Stimulated activated CD4-positive, alpha-beta T cell treated with anti-CD3 and anti-CD28 coated beads, Interleukin-15, amount 100 ng/mL, for 1 hour (primary cell): ENCODE results near the gene ADM5.

Source experiments
- DNase-seq, 2 donors: peaks; one replicate each; pipeline ENCODE4 v3.0.0-alpha.2; 2020; ENCODE audit warnings: low read depth in 1 of 2, low spot score in 1 of 2

ADM5 gene

GRCh38 chr19:49689133-49690078 is at the start of gene ADM5:
TSS of gene ADM5 (plus strand) at chr19:49689594. CDS start at chr19:49689838, 244 bp downstream.
- DNase-seq: no peak

DNA sequence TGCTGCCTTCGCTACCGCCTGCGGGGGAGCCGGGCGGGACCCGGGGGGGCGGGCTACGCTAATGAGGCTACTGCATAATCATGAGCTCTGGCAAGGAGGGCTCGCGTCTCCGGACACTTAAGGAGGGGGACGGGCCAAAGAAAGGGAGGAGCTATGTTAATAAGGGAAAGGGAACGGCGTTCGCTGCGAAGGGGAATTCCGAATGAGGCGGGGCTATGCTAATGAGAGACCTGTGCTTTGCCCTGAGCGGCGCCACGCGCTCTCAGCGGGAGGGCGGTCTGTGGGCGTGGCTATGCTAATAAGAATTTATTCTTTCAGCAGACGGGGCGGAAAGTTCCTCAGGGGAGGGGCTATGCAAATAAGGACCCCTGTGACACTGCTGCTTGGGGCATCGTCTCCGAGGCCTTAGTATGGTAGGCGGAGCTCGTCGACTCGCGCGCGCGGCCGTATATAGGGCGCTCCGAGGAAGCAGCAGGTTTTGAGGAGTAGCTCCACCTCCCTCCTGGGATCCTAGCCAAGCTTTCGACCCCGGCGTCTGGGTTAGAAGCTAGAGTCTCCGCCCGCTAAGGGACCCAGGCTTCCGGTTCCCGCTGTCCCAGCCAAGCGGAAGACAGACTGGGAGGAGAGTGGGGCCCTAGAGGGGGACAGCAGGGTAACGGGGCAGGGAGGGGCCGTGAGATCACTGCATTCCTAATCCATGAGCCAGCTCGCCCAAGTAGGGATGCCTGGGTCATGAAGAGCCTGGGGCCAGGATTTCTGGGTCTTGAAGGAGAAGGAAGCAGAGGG is 49.1 kb upstream of the ADM5 start, which contains the start of gene RRAS:
Gene RRAS, minus strand, starts transcription at position 31 of the 786 bp plus-strand sequence. CDS start 45 bp downstream, outside the sequence.
- peak; percentile 97 to 98 for DNase-seq

DNA sequence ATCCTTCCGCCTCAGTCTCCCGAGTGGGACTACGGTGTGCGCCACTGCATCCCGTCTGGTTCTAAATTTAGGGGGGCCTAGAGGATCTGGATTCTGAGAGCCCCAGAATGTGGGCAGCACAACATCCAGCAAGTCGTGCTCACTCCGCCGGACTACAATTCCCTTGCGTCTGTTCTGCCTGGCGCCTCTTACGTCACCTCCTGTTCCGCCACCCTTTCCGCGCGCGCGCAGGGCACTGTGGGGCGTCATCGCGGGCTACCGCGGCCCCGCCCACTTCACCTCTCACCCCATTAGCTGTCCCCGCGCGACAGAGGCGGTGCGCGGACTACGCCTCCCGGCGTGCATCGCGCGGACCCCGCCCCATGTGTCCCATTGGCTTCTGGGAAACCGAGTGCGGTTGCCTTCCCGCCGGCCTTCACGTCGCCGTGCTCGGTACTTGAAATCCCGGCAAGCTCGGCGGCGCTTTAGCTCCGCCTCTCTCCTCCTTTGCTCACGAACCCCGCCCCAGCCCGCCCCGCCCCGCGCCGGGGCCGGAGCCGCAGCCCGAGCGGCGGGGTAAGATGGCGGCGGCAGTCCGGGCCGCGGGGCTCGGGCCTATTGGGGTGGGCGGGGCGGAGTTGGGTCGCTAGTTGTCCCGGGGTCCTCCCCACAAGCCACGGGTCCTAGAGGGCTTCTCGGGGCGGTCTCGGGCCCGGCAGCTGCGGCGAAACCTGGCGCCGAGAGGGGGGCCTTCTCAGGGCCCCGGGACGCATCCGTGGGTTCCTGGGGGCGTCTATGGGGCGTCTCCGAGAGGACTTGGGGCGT is 47.5 kb upstream of the ADM5 start, which contains the start of gene SCAF1:
Gene SCAF1, plus strand, starts transcription at position 522 of the 804 bp plus-strand sequence. CDS start 2,818 bp downstream, outside the sequence.
- DNase-seq: peak; percentile 97 to 99

DNA sequence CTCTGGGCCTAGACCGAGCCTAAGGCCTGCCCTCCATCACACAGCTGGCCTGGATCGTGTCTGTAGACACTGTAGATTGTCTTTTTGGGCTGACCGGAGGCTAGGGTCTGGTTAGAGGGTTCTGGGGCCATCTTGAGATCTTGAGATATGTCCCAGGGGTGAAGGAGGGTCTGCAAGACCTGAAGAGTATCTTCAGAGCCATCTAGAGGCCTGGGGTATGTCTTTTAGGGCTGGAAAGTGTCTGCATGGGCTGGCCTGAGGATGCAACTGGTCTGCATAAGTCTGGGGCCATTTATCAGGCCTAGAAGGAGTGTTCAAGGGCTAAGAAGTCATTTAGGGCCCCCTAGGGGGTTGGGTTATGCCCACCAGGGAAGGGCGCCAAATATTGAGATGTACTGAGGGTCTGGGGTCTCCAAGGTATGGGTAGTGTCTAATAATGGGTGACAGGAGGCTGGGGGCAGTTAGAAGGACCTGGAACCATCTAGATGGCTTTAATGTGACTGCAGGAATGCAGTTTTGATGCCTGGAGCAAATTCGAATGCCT is 46.8 kb upstream of the ADM5 start:
- DNase-seq: no peak

- no peak for DNase-seq
Observed at GRCh38 chr19:49643466-49643865, 45.9 kb upstream of the ADM5 start.

GRCh38 chr19:49645592-49645991 is 43.8 kb upstream of the ADM5 start:
- DNase-seq: no peak

DNA sequence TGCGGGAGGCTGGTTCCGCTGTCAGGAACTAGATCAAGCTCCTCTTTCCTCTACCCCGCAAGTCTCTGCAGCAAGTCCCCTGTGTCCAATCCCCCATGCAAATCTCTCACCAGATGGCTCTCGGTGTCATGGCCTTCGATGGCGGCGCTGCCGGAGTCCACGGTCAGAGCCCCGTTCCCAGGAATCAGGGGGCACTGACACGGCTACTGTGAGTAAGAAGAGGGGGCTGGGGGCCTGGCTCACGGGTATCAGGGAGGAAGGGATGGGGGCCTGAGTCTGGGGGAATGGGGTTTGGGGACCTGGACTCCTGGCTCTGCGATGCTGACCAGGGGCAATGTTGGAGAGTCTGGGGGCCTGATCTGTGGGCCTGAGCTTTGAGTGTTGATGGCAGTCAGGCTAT is 43.4 kb upstream of the ADM5 start:
- no peak for DNase-seq

DNA sequence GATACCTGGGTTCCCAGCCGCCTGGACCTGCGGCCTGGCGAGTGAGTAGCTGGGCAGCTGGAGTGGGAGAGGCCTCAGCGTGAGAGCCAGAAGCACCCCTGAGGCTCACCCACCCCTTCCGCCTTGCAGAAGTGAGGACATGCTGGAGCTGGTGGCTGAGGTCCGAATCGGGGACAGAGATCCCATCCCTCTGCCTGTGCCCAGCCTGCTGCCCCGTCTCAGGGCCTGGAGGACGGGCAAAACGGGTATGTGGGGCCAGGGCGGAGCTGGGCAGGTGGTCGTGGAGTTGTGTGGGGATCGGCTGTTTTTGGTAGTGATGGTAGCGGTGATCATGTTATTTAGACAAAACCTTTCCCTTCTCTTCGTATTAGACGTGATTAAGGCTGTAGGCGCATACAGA is 42.8 kb upstream of the ADM5 start:
- no peak for DNase-seq

DNA sequence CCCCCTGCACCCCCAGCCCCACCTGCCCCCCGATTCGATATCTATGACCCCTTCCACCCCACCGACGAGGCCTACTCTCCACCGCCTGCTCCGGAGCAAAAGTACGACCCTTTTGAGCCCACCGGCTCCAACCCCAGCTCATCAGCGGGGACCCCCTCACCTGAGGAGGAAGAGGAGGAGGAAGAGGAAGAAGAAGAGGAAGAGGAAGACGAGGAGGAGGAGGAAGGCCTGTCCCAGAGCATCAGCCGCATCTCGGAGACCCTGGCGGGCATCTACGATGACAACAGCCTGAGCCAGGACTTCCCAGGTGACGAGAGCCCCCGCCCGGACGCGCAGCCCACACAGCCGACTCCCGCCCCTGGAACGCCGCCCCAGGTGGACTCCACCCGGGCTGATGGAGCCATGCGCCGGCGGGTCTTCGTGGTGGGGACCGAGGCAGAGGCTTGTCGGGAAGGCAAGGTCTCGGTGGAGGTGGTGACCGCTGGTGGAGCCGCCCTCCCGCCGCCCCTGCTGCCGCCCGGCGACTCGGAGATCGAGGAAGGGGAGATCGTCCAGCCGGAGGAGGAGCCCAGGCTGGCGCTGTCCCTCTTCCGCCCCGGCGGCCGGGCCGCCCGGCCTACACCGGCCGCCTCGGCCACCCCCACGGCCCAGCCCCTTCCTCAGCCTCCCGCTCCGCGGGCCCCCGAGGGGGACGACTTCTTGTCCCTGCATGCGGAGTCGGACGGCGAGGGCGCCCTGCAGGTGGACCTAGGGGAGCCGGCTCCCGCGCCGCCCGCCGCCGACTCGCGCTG is 38.2 kb upstream of the ADM5 start:
- no peak for DNase-seq

DNA sequence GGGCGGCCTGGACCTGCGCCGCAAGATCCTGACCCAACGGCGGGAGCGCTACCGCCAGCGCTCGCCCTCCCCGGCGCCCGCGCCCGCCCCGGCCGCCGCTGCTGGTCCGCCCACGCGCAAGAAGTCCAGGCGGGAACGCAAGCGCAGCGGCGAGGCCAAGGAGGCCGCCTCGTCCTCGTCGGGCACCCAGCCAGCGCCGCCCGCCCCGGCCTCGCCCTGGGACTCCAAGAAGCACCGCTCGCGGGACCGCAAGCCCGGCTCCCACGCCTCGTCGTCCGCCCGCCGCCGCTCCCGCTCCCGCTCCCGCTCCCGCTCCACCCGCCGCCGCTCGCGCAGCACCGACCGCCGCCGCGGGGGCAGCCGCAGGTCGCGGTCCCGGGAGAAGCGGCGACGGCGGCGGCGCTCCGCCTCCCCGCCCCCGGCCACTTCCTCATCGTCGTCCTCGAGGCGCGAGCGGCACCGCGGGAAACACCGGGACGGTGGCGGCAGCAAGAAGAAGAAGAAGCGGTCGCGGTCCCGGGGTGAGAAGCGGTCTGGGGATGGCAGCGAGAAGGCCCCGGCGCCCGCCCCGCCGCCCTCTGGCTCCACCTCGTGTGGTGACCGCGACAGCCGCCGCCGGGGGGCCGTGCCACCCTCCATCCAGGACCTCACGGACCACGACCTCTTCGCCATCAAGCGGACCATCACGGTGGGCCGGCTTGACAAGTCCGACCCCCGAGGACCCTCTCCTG is 37.4 kb upstream of the ADM5 start:
- no peak for DNase-seq

- no peak for DNase-seq
Observed at GRCh38 chr19:49652551-49653465, 36.6 kb upstream of the ADM5 start.

- DNase-seq: no peak
Observed at GRCh38 chr19:49653466-49653806, 36.0 kb upstream of the ADM5 start.

- no peak for DNase-seq
Observed at GRCh38 chr19:49654581-49654980, 34.8 kb upstream of the ADM5 start.

GRCh38 chr19:49655570-49656455 is 33.6 kb upstream of the ADM5 start:
- DNase-seq: no peak

GRCh38 chr19:49656456-49657109 is 32.8 kb upstream of the ADM5 start:
- no peak for DNase-seq

DNA sequence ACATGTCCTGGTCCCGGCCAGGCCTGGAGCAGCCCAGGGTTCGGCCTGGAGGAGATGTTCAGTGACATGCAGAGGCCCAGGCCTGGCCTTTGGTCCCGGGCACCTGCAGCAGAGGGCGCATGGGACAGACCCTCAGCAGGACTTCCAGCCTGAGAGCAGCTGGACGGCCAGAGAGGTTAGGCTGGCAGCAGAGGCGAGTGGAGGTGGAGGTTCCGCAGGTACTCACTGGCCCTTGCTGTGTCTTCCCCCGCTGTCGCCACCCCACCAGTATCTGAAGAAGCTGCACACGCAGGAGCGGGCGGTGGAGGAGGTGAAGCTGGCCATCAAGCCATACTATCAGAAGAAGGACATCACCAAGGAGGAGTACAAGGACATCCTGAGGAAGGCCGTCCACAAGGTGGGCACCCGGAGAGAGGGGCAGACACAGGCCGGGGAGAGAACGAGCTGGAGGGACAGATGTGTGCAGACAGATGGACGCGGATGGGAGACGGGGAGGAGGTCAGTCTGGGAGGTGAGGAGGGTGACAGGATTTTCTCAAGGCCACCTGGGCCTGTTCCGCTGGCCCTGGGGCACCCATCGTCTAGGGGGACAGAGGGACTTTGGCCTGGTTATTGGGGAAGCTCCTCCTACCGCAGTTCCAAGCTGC is 31.8 kb upstream of the ADM5 start:
- no peak for DNase-seq
